NT2/D1 (cell line): ENCODE data around the gene PIK3R4.

Experiments
- SUZ12 ChIP-seq: IDR thresholded peaks from 2 replicates; pipeline ENCODE4 v1.6.1; 2011; ENCODE audit not compliant: insufficient read length, insufficient read depth; ENCODE audit errors: extremely low read depth
- YY1 ChIP-seq: IDR thresholded peaks from 2 replicates; pipeline ENCODE4 v1.6.1; 2011; ENCODE audit not compliant: insufficient read length, insufficient read depth
- ZNF274 ChIP-seq: IDR thresholded peaks from 2 replicates; pipeline ENCODE4 v1.6.1; 2011; ENCODE audit warnings: mild to moderate bottlenecking, low read depth, low read length

DNA sequence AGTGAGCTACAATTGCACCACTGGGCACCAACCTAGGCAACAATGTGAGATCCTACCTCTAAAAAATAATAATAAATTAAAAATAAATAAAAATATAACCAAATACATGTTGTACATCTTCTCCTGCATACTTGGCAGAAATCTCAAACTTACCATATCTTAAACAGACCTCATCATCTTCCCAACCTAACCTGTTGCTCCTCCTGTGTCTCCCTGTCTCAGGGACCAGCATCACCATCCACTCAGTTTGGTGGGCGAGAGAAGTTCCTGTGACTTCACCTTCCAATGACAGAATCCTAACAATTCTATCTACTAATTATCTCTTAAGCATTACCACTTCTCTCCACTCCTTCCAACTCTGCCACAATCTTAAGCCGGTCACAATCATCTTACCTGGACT is 3.3 kb downstream of the PIK3R4 start:
- TF ChIP-seq SUZ12: no peak
- no peak for TF ChIP-seq YY1
- TF ChIP-seq ZNF274: no peak
